Glomerular visceral epithelial cell (primary cell): Measurements from ENCODE around the gene MUC22.
A peak's percentile ranks its signal among the peaks of the same experiment; 100 is the strongest.
"Not testable (repeated sequence)": the region's sequence is repeated elsewhere in the genome, so short reads cannot be mapped to it uniquely, and the experiment has no call there.

Experiments
- DNase-seq: peaks from one replicate; pipeline ENCODE4 v3.0.0-alpha.2; 2016; ENCODE audit errors: extremely low spot score

Gene MUC22

DNA sequence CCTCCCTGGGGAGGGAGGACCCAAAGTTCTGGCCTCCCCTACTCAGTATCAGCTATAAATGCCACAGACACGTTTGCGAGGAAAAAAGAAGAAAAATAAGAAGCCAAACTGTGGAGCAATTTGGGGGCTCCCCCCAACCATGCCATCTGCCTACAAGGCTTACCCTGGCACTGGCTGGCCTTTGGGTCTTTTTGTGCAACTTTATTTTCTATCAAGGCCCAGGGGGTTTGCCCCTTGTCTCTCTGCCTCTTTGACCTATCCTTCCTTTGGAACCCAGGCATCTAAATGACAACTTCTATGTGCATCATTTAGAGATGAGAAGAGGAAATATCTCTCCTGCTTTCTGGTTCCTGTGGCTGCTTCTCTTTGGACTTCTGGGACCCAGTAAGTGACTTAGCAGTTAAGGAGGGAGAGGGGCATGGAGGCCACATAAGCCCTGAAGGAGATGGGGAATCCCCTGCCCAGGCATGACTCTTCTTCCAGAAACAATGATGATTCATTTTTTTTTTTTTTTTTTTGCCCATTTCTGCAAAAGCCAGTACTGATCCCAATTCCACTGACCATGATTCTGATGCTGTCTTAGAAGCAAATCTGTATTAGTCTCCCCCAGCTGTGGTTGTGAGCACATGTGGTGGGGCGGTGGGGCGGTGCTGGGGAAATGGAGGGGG is at the start of gene MUC22:
MUC22 (plus strand) TSS at position 82 of the 668 bp plus-strand sequence; CDS start at position 315, 233 bp downstream.
- DNase-seq, result peak; percentile 78

DNA sequence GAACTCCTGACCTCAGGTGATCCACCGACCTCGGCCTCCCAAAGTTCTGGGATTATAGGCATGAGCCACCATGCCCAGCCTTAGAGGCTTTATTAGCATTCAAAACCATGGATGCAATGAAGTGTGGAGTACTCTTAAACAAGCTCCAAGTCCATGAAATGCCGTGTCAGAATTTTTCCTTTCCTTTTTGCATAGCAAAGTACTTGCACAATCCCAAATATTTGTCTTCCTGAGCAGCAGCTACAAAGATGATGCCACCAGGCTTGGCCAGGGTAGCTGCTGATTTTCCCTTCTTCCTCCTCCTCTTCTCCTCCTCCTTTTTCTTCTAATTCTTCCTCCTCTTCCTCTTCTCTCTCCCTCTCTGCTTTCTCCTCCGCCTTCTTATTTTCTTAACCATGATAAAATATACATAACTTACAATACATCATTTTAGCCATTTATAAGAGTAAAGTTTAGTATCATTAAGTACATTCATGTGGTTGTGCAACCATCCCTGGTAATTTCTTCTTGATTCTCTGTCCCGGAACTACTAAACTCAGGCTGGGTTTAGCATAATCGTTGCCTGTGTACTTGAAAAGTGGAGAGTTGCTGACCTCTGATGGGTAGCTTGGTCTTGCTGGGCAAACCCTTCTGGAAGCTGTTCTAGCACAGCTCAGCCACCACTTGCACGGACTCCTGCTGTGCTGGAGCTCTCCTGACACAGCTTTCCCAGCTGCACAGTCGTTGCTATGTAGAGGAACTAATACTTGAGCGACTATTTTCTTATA is 49.2 kb upstream of the MUC22 start:
- DNase-seq, result no peak

DNA sequence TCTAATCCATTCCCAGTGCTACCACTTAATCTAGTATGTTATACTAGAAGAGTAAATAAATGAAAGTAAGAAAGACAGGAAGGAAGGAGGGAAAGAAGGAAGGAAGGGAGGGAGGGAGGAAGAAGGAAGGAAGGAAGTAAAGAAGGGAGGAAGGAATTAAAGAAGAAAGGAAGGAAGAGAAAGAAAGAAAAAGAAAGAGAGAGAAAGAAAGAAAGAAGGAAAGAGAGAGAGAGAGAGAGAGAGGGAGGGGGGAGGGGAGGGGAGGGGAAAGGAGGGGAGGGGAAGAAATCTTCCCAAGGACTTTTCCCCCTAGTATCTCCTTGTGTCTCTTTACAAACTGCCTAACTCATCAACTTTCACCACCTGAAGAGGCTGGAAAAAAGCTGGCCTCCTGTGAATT is 47.6 kb upstream of the MUC22 start:
- no peak for DNase-seq

DNA sequence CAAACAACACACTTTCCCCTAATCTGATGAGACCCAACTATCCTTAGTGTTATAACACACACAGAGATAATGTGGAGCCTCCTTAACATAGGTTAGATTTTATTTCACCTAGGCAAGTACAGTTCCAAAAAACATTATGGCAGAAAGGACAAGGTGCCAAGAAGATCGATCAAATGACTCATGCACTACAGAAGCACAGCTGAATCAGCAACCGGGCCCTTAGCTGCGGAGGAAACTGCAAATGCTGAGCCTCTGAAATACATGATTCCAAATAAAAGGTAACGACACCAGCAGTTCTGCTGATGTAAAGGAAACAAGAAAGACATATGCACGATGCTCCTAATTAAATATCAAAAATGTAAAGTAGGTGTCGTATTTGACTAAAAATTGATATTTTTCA is 46.6 kb upstream of the MUC22 start:
- no peak for DNase-seq

GRCh38 chr6:30964075-30964474 is 46.2 kb upstream of the MUC22 start:
- no peak for DNase-seq

GRCh38 chr6:30965140-30965601 is 45.1 kb upstream of the MUC22 start:
- DNase-seq, result no peak

GRCh38 chr6:30966154-30966553 is 44.1 kb upstream of the MUC22 start:
- DNase-seq, result no peak

DNA sequence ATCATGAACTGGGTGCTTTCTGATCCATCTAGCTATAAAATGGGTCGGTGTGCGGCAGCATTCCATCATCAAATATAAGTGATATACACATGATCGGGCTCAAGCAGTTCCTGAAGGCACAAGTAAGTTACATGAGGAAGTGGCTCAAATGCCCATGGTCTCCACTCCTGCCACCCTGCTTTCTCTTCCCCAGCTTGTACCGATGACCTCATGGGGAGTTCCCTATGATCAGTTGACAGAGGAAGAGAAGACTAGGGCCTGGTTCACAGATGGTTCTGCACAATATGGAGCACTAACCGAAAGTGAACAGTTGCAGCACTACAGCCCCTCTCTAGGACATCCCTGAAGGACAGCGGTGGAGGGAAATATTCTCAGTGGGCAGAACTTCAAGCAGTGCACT is 41.1 kb upstream of the MUC22 start:
- DNase-seq, result not testable (repeated sequence)

DNA sequence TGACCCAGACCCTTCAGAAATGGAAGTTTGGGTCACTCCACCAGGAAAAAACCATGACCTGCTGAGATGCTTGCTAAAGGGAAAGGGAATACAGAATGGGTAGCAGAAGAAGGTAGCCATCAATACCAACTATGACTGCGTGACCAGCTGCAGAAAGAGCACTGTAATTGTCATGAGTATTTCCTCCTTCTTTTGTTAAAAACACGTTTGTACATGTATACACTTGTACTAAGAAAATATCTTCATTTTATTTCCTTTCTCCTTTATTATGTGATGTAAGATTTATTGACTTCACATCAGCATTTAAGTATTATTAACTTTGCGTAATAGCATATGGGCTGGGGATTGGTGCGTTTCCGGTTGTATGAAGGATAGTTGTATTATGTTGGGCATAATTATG is 39.3 kb upstream of the MUC22 start:
- DNase-seq, result no peak

DNA sequence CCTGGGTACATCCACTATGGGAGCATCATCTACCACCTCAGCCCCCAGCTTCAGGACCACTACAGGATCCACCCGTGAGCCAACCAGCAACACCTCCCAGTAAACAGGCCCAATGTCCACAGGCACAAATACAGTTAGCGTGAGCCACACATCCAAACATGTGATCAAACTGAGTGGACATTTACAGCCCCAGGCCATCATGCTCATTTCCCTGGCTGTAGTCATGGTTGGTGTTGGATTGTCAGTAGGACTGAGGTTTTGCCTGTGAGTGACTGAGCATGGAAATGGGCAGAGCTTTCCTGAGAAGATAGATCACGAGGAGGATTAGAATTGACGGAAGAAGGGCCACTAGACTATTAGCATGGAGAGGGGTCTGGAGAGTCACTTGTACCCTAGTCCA is 37.5 kb upstream of the MUC22 start:
- no peak for DNase-seq

DNA sequence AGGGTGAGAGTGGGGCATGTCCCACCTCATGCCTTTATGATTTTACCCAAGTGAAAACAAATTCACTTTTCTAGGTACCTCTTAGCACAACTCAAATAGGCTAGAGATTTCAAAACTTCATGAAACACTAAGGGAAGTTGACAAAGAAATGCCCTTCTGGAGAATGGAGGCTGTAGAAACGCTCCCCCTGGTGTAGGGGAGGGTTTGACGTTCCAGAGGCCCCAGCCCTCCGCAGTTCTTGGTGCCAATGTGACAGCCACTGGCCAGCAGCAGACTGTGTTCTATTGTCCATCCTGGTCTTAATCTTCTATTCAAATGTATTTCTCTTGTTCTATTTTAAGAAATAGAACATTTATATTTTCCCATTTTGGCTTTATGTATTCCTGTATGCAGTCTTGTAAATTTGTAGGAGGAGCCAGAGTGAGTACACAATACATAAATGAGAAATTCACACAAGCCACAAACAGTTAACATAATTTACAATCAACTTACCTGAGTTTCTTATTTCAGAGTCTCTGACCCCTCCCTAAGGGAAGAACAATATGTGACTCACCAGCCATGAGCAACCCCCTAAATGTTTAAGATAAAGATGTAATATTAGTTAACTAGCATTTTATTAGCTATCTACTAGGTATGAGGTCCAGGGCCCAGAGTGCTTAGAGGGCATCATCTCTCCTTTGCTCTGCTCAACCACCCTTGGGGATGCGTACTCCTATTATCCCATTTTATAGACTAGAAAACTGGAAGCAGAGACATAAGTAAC is 35.6 kb upstream of the MUC22 start:
- no peak for DNase-seq

GRCh38 chr6:30979141-30979540 is 31.1 kb upstream of the MUC22 start:
- DNase-seq, result no peak

- no peak for DNase-seq
These were observed 30.6 kb upstream of the MUC22 start for GRCh38 chr6:30979690-30980089.

- peak; percentile 59 for DNase-seq
These were observed 28.1 kb upstream of the MUC22 start for GRCh38 chr6:30981942-30982772.

GRCh38 chr6:30983439-30983838 is 26.8 kb upstream of the MUC22 start, which contains the start of gene MUC21:
Gene MUC21, plus strand, starts transcription at chr6:30983718. Its CDS starts 241 bp downstream, at chr6:30983959.
- DNase-seq, result no peak

- DNase-seq, result no peak
These were observed 24.8 kb upstream of the MUC22 start for GRCh38 chr6:30985490-30985889.

DNA sequence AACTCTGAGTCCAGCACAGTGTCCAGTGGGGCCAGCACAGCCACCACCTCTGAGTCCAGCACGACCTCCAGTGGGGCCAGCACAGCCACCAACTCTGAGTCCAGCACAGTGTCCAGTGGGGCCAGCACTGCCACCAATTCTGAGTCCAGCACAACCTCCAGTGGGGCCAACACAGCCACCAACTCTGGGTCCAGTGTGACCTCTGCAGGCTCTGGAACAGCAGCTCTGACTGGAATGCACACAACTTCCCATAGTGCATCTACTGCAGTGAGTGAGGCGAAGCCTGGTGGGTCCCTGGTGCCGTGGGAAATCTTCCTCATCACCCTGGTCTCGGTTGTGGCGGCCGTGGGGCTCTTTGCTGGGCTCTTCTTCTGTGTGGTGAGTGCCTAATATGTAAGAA is 23.0 kb upstream of the MUC22 start:
- no peak for DNase-seq

GRCh38 chr6:30988209-30988825 is 22.0 kb upstream of the MUC22 start:
- DNase-seq, result no peak

DNA sequence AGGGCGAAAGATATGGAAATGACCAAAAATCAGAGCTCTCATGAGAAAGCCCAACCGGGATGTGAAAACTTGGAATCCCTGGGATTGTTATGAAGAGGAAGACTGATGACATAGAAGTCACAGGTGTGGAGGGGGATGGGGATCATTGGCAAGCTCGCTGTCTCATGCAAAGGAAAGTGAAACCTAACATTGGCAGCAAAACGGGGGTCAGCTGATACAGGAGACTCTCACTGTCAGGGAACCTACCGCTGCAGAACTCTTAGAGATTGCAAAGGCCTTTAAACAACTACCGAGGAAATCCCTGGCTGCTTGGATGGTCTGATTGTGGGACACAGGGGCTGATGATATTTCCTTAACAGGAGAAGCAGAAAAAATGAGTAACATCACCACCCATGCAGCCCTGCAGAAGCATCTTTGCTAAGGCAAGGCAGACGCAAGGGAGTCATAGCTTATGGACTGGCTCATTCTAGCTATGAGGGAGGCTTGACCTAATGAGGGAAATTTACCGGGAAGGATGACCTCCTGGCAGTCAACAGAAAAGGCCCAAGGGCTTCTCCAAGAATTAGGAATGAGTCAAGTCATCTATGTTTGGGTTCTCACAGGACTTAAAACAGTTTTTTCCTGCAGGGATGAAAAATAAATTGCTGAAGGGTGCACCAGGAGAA is 19.7 kb upstream of the MUC22 start:
- DNase-seq, result no peak

- no peak for DNase-seq
These were observed 18.4 kb upstream of the MUC22 start for GRCh38 chr6:30991891-30992290.

DNA sequence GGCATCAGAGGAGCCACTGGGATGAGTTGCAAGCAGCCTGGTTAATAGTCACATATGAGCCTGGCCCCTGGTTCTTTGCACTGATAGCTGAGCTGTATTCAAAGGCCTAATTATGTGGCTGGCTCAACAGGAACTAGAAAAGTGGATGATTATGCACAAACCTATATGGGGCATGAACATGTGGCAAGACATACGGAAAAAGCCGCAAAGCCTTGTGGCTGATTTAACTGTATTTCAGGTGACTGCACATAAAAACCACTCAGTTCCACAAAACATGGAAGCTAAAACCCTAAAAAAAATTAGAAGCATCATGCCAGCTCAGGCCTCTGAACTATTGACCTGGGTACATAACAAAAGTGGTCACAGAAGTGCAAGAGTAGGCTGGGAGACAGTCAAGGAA is 13.0 kb upstream of the MUC22 start:
- no peak for DNase-seq
